Activated T-cell treated with anti-CD3 and anti-CD28 coated beads, Interleukin-2, amount 50 U/mL, for 48 hours (primary cell): Measurements from ENCODE around the gene SNF8.
"Not testable (repeated sequence)": the region's sequence is repeated elsewhere in the genome, so short reads cannot be mapped to it uniquely, and the experiment has no call there.

Experiments used
- DNase-seq, 2 experiments: peaks; one replicate each; pipeline ENCODE4 v3.0.0-alpha.2; 2020

Gene SNF8

GRCh38 chr17:48944515-48945260, at the start of gene SNF8:
SNF8 (minus strand) TSS chr17:48944842; CDS start chr17:48944734, 108 bp downstream.
- DNase-seq = peak; percentile 96 to 97

DNA sequence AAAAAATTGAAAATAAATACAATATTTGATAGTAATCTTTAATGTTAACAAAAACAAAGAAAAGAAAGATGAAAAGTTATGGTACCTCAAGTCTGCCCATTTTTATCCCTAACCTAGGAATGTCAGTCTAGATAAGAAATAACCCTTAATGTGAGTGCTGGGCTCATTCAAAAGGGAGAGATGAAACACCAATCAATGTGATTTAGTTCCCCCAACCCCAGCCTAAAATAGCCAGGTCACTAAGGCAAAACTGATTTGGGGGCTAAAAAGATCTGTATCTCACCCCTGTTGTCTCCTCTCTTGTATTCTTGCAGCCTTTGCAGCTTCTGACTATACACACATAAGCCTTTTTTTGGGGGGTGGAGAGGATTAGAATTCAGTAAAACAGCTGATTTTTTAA, 49.3 kb upstream of the SNF8 start:
- no peak for DNase-seq

- DNase-seq = no peak
These were observed 48.7 kb upstream of the SNF8 start for GRCh38 chr17:48993305-48993704.

- DNase-seq = no peak
These were observed 47.8 kb upstream of the SNF8 start for GRCh38 chr17:48992444-48992843.

- no peak for DNase-seq
These were observed 46.3 kb upstream of the SNF8 start for GRCh38 chr17:48990882-48991357.

DNA sequence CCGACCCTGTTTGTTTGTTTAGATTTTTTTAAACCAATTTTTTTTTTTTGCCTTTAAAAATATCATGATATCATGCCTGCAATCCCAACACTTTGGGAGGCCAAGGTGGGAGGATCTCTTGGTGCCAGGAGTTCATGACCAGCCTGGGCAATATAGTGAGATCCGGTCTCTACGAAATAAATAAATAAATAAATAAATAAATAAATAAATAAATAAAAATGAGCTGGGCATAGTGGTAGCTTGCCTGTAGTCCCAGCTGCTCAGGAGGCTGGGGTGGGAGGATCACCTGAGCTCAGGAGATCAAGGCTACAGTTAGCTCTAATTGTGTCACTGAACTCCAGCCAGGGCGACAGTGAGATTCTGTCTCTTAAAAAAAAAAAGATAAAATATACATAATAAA, 44.5 kb upstream of the SNF8 start:
- no peak for DNase-seq

- no peak for DNase-seq
These were observed 41.0 kb upstream of the SNF8 start for GRCh38 chr17:48985436-48986245.

DNA sequence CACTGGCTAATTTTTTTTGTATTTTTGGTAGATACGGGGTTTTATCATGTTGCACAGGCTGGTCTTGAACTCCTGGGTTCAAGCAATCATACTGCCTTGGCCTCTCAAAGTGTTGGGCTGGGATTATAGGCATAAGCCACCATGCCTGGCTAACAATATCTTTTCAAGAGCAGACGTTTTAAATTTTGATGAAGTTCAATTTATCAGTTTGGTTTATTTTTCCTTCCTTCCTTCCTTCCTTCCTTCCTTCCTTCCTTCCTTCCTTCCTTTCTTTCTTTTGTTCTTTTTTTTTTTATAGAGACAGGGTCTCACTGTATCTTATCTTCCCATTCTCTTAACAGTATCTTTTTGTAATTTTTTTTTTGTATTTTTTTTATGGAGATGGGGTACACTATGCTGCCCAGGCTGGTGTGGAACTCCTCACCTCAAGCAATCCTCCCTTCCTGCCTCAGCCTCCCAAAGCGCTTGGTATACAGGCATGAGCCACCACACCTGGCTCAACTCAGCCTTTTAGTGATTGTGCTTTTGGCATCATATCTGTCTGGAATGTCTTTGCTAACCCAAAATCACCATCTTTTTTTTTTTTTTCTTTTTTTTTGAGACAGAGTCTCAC, 37.4 kb upstream of the SNF8 start:
- no peak for DNase-seq

DNA sequence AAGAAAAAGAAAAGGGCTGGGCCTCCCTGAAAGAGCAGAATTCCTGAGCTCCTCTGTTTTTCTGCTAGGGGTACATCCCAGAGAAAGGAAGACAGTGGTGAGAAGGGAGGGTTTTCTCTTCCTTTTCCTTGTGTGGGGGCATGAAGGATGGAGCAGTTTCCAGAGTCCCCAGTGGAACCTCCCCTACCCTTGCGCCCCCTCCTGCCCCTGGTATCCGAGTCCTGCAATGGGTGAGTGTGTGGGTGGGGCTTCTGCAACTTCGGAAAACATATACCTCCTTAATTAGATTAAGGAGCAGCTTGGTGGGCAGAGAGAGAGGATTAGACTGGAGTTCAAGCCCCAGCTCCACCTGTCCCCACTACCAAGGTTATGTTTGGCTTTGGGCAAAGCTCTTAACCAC, 29.2 kb upstream of the SNF8 start:
- no peak for DNase-seq

DNA sequence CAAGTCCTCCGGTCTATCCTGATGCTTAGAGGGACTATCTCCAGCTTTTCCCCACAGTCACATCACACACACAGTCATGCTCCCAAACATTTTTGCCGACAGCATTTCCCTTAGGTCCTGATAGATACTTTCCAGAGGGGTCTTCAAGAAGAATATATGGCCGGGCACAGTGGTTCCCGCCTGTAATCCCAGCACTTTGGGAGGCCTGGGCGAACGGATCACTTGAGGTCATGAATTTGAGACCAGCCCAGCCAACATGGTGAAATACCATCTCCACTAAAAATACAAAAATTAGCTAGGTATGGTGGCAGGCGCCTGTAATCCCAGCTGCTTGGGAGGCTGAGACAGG, 28.1 kb upstream of the SNF8 start:
- no peak for DNase-seq

DNA sequence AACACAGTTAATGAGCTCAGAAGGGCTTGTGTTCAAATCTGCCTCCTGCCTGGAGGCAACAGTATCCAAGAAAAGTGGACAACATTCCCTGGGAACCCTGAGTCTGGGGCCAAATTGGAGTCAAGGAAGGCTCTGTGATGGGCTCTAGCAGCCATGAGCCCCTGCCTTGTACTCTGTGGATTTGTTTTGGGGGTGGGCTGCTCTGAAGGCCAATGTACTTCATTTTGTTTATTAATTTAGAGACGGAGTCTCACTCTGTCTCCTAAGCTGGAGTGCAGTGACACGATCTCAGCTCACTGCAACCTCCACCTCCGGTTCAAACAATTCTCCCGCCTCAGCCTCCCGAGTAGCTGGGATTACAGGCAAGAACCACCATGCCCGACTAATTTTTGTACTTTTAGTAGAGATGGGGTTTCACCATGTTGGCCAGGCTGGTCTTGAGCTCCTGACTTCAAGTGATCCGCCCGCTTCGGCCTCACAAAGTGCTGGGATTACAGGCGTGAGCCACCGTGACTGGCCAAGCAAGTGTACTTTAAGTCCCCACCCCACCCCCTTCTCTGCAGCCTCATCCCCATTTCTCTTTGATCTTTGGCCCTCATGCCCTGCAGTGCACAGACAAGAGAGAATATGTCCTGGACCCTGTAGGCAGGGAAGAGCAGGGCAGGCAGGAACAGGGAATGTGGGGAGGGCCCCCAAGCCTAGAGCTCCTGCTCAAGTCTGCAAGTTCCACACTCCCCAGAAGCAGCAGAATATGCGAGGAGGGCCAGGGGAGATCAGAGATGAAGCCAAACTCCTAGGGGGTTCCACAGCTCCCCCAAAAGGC, 26.4 kb upstream of the SNF8 start:
- no peak for DNase-seq

DNA sequence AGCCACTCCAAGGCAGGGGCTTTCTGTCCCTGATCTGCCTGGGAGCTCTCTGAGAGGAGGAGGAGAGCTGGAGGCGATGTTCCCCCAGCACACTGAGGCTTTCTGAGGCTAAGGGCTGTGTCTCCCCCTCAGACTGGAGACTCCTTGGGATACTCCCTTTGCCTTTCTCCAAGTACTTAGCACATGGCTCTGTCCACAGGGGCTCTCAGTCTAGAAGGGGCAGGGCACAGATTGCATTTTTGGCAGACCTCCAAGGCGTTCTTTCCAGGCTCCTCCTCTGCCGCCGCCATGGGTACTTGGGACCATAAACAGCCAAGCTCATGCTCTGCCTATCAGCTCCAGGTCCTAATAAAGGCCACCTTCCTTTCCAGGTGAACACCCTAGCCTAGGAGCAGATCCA, 25.6 kb upstream of the SNF8 start:
- DNase-seq = no peak

DNA sequence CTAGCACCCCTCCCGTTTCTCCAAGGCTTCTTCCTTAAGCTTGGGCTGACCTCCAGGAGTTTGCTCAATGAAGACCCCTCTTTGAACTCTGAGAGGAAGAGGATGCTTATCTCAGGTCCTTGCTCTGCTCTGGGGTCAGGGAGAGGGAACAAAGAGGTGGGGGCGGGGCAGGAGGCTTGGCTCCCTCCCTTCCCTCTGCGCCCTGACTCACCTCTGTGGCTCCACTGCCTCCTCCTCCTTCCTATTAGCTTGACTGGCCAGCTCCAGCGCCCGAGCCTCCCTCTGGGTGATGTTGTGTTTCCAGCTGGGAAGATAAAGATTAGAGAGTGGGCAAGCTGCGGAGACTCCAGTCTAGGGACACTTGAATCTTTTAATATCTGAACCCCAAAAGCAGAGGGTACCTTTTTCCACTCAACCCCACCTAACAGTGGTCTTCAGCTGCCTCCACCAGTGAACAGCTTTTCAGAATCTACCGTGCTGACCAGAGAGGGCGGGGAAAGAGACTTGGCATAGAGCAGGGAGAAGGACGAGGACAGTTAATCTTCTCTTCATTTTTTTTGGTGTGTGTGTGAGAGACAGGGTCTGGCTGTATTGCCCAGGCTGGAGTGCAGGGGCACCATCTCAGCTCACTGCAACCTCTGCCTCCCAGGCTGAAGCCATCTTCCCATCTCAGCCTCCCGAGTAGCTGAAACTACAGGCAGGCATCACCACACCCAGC, 17.0 kb upstream of the SNF8 start:
- DNase-seq = no peak

- no peak for DNase-seq
These were observed 16.3 kb upstream of the SNF8 start for GRCh38 chr17:48960834-48961515.

- DNase-seq = no peak
These were observed 9.7 kb upstream of the SNF8 start for GRCh38 chr17:48954300-48954755.

- DNase-seq = no peak
These were observed 8.3 kb upstream of the SNF8 start for GRCh38 chr17:48952904-48953303.

GRCh38 chr17:48951572-48951971, 6.9 kb upstream of the SNF8 start:
- no peak for DNase-seq

DNA sequence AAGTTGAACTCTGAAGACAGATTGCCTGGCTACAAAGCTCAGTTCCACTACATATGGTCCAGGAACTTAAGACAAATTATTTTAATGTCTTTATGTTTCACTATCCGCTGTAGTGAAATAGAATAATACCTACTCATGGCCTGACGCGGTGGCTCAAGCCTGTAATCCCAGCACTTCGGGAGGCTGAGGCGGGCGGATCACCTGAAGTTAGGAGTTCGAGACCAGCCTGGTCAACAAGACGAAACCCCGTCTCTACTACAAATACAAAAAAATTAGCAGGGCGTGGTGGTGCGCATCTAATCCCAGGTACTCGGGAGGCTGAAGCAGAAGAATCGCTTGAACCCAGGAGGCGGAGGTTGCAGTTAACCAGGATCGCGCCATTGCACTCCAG, 614 bp upstream of the SNF8 start:
- DNase-seq = not testable (repeated sequence)

DNA sequence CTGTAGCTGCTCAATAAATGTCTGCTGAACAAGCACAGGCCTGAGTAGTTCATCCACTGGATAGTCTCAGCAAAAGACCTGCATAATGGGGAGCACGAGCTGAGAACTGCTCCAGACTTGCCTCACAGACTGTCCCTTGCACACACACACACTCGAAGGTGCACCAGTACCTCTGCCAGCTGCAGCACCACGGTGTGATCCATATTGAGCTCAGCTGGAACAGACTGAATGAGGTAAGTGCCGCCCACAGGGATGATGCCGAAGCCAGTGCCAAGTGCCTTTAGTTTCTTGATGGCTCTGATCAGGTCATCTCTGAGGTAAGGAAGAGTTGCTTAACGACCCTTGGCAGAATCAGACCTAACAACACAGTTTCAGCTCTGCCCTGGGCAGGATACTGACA, 11.6 kb downstream of the SNF8 start:
- DNase-seq = no peak

DNA sequence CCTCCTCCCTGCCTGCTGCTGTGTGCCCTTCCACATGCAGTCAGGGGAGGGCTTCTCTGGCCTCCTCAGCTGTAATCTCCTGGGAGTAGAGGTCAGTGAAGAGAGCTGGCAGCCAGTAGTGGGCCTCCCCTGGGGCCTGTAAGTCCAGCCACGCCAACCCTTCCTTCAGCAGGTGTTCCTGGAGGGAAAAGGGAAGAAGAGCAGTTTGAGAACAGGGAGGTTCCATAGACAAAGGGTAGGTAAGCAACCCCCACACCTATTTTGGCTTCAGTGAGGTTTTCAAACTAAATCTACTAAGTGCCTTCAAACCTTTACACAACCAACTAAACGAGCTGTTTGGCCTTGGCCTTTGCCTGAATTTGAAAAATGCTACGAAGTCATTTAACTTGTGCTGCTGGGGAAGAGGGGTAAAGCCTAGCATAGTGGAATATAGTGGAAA, 14.2 kb downstream of the SNF8 start:
- no peak for DNase-seq

- no peak for DNase-seq
These were observed 14.9 kb downstream of the SNF8 start for GRCh38 chr17:48929812-48930165.
